Right kidney (tissue), 1 donor: ENCODE data around the gene RND3.
A peak's percentile ranks its signal among the peaks of the same experiment; 100 is the strongest.

ENCODE experiments used
- DNase-seq: peaks from one replicate; pipeline ENCODE4 v3.0.0-alpha.2; 2016

The RND3 gene

GRCh38 chr2:150495001-150495400 is 7.5 kb upstream of the RND3 start:
- DNase-seq, result no peak

- DNase-seq, result no peak
Observed at GRCh38 chr2:150494234-150494945, 6.9 kb upstream of the RND3 start.

GRCh38 chr2:150491943-150492342 is 4.5 kb upstream of the RND3 start:
- DNase-seq, result no peak

GRCh38 chr2:150491430-150491829 is 4.0 kb upstream of the RND3 start:
- DNase-seq, result no peak

- no peak for DNase-seq
Observed at GRCh38 chr2:150490466-150490865, 3.0 kb upstream of the RND3 start.

- peak; percentile 76 for DNase-seq
Observed at GRCh38 chr2:150486539-150487484, 655 bp downstream of the RND3 start.

GRCh38 chr2:150485871-150486538 is 1.5 kb downstream of the RND3 start:
- DNase-seq, result peak; percentile 86

GRCh38 chr2:150485114-150485870 is 2.2 kb downstream of the RND3 start:
- peak; percentile 87 for DNase-seq

- peak; percentile 31 for DNase-seq
Observed at GRCh38 chr2:150484461-150485021, 2.9 kb downstream of the RND3 start.

GRCh38 chr2:150484006-150484405 is 3.5 kb downstream of the RND3 start:
- no peak for DNase-seq

GRCh38 chr2:150483532-150483931 is 3.9 kb downstream of the RND3 start:
- DNase-seq, result no peak

GRCh38 chr2:150482667-150483400 is 4.6 kb downstream of the RND3 start:
- DNase-seq, result no peak

GRCh38 chr2:150482111-150482510 is 5.4 kb downstream of the RND3 start:
- no peak for DNase-seq

- no peak for DNase-seq
Observed at GRCh38 chr2:150480971-150481830, 6.3 kb downstream of the RND3 start.

- DNase-seq, result no peak
Observed at GRCh38 chr2:150480241-150480640, 7.2 kb downstream of the RND3 start.

- no peak for DNase-seq
Observed at GRCh38 chr2:150479075-150479915, 8.2 kb downstream of the RND3 start.

- no peak for DNase-seq
Observed at GRCh38 chr2:150478200-150478974, 9.1 kb downstream of the RND3 start.

GRCh38 chr2:150477347-150477746 is 10.1 kb downstream of the RND3 start:
- DNase-seq, result no peak
